Cardiac muscle cell (in vitro differentiated cells and primary cell): Measurements from ENCODE around the gene KDSR. TPM values are rescaled to one million over a fixed set of nuclear protein-coding genes. Genes with fewer than 3 reads are reported as not detected.

Experiments
- DNase-seq, 2 donors: peaks; one replicate each; pipeline versions ENCODE4 v3.0.0 to v3.0.0-alpha.2; 2010 to 2017; ENCODE audit warnings: low read depth in 1 of 2, low spot score in 1 of 2
- H3K27ac ChIP-seq: fragments of 200-600 bp; sonication (generic); 2 replicates; pipeline ENCODE4 v1.5.1; 2016
- H3K27me3 ChIP-seq: fragments of 200-600 bp; sonication (generic); 2 replicates; pipeline ENCODE4 v1.6.0; 2016; ENCODE audit warnings: control low read depth
- H3K36me3 ChIP-seq: fragments of 200-600 bp; sonication (generic); 2 replicates; pipeline ENCODE4 v1.5.1; 2016; ENCODE audit warnings: control low read depth
- H3K4me1 ChIP-seq: fragments of 200-600 bp; sonication (generic); 2 replicates; pipeline ENCODE4 v1.8.1; 2017; ENCODE audit warnings: low read depth, mild to moderate bottlenecking, mixed run types
- H3K4me3 ChIP-seq: fragments of 200-600 bp; sonication (generic); 2 replicates; pipeline ENCODE4 v1.5.1; 2016; ENCODE audit warnings: mild to moderate bottlenecking
- H3K9me3 ChIP-seq: fragments of 200-600 bp; sonication (generic); 2 replicates; pipeline ENCODE4 v1.5.1; 2017; ENCODE audit warnings: low read depth, mild to moderate bottlenecking, control low read depth
- CTCF ChIP-seq: IDR thresholded peaks from 2 replicates; pipeline ENCODE4 v1.5.1; 2012; ENCODE audit warnings: low read depth, mild to moderate bottlenecking, low read length
- polyA plus RNA-seq: library from polyadenylated mRNA; unstranded; fragments of >200 nt; fragmentation: Nextera tagmentation; extraction: Ambion mirVana; gene quantifications from 2 replicates; pipeline ENCODE4 v1.2.1, GENCODE V29; 2016
- total RNA-seq: library from RNA; depleted of rRNA; stranded (reverse); fragments of >200 nt; gene quantifications from 2 replicates; pipeline ENCODE4 v1.2.3, GENCODE V29; 2016

KDSR gene
- total and polyA plus RNA-seq, 2 experiments from 2014 or later = 21.3 to 28.0 TPM

- no peak for TF ChIP-seq CTCF
- no peaks in the 10 kb centered on the region for H3K36me3 ChIP-seq
- DNase-seq = no peak
- H3K27me3 ChIP-seq = peaks cover 55% of the 10 kb centered on the region
- no peaks in the 10 kb centered on the region for H3K4me1 ChIP-seq
- no peaks in the 10 kb centered on the region for H3K9me3 ChIP-seq
- no peak overlapping the region for H3K27ac ChIP-seq
- H3K4me3 ChIP-seq = no peak overlapping the region
These were observed 49.5 kb downstream of the KDSR start for GRCh38 chr18:63317556-63317946.

GRCh38 chr18:63316612-63317555 is 50.1 kb downstream of the KDSR start:
- H3K4me3 ChIP-seq = no peak overlapping the region
- DNase-seq = no peak
- H3K9me3 ChIP-seq = no peaks in the 10 kb centered on the region
- peaks cover 55% of the 10 kb centered on the region for H3K27me3 ChIP-seq
- H3K36me3 ChIP-seq = no peaks in the 10 kb centered on the region
- no peaks in the 10 kb centered on the region for H3K4me1 ChIP-seq
- TF ChIP-seq CTCF = no peak
- no peak overlapping the region for H3K27ac ChIP-seq

- Histone ChIP-seq H3K4me3 (no peak overlapping the region), H3K4me1 (no peaks in the 10 kb centered on the region), H3K27me3 (peaks cover 55% of the 10 kb centered on the region), H3K9me3 (no peaks in the 10 kb centered on the region), H3K27ac (no peak overlapping the region), H3K36me3 (no peaks in the 10 kb centered on the region)
- no peak for TF ChIP-seq CTCF
- DNase-seq = no peak
These were observed 51.1 kb downstream of the KDSR start for GRCh38 chr18:63315876-63316275.

- H3K4me3 ChIP-seq = no peak overlapping the region
- TF ChIP-seq CTCF = no peak
- no peaks in the 10 kb centered on the region for H3K36me3 ChIP-seq
- H3K9me3 ChIP-seq = no peaks in the 10 kb centered on the region
- H3K27ac ChIP-seq = no peak overlapping the region
- H3K4me1 ChIP-seq = no peaks in the 10 kb centered on the region
- no peak for DNase-seq
- peaks cover 55% of the 10 kb centered on the region for H3K27me3 ChIP-seq
These were observed 51.8 kb downstream of the KDSR start for GRCh38 chr18:63315131-63315662.

- Histone ChIP-seq H3K4me3 (no peak overlapping the region), H3K27ac (no peak overlapping the region), H3K4me1 (no peaks in the 10 kb centered on the region), H3K36me3 (no peaks in the 10 kb centered on the region), H3K9me3 (no peaks in the 10 kb centered on the region), H3K27me3 (peaks cover 50% of the 10 kb centered on the region)
- no peak for TF ChIP-seq CTCF
- DNase-seq = no peak
These were observed 52.8 kb downstream of the KDSR start for GRCh38 chr18:63314062-63314790.
